Colonic mucosa (tissue), 4 donors: Measurements from ENCODE around the gene PLXNA1. TPM values are rescaled to one million over a fixed set of nuclear protein-coding genes. Genes with fewer than 3 reads are reported as not detected.

Source experiments
- DNase-seq: peaks from one replicate; pipeline ENCODE4 v3.0.0-alpha.2; 2020
- H3K27ac ChIP-seq: fragments of 200-600 bp; one replicate; pipeline ENCODE4 v1.8.0; 2021
- H3K27me3 ChIP-seq: fragments of 200-600 bp; one replicate; pipeline ENCODE4 v1.8.0; 2021
- H3K36me3 ChIP-seq: fragments of 200-600 bp; one replicate; pipeline ENCODE4 v1.8.0; 2021
- H3K4me1 ChIP-seq: fragments of 200-600 bp; one replicate; pipeline ENCODE4 v1.8.0; 2021; ENCODE audit warnings: mild to moderate bottlenecking
- H3K4me3 ChIP-seq: fragments of 200-600 bp; one replicate; pipeline ENCODE4 v1.8.0; 2021
- H3K9ac ChIP-seq, 2 donors: one replicate each; pipeline ENCODE4 v1.7.0; 2013; ENCODE audit warnings: control low read depth in 2 of 2, low read depth in 2 of 2, low read length in 2 of 2
- H3K9me3 ChIP-seq: fragments of 200-600 bp; one replicate; pipeline ENCODE4 v1.8.0; 2021
- intact Hi-C: fragments of 100-400 bp; cut with DNase I; formaldehyde crosslinking; loops from one replicate; pipeline ENCODE4 v1.14.1; 2022
- total RNA-seq, 2 donors: library from RNA; stranded (reverse); fragmentation: NEBNext Ultra II Directional in 1 of 2; extraction: Animal tissue kit (Norgen Biotek cat#: 25700) in 1 of 2; gene quantifications; one replicate each; pipeline ENCODE4 v1.2.1, GENCODE V29; 2021
- TF ChIP-seq, protein P1 (sequence below): fragments of 200-600 bp; IDR thresholded peaks from one replicate; pipeline ENCODE4 v1.8.0; 2022; ENCODE audit warnings: antibody characterized with exemption, mild to moderate bottlenecking
- donor health status: healthy.
- donor health status: DM: no; HTN: no; CAD: no.
- donor health status: DM: no; HTN: no; CAD: no.

Gene PLXNA1
- total RNA-seq, 2 donors from 2014 or later, result 16.0 to 19.3 TPM

- no peaks in the 10 kb centered on the region for H3K36me3 ChIP-seq
- TF ChIP-seq, protein P1, sequence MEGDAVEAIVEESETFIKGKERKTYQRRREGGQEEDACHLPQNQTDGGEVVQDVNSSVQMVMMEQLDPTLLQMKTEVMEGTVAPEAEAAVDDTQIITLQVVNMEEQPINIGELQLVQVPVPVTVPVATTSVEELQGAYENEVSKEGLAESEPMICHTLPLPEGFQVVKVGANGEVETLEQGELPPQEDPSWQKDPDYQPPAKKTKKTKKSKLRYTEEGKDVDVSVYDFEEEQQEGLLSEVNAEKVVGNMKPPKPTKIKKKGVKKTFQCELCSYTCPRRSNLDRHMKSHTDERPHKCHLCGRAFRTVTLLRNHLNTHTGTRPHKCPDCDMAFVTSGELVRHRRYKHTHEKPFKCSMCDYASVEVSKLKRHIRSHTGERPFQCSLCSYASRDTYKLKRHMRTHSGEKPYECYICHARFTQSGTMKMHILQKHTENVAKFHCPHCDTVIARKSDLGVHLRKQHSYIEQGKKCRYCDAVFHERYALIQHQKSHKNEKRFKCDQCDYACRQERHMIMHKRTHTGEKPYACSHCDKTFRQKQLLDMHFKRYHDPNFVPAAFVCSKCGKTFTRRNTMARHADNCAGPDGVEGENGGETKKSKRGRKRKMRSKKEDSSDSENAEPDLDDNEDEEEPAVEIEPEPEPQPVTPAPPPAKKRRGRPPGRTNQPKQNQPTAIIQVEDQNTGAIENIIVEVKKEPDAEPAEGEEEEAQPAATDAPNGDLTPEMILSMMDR, result no peak
- H3K9me3 ChIP-seq, result no peaks in the 10 kb centered on the region
- intact Hi-C loops, result no loop called here
- no peak overlapping the region for H3K27ac ChIP-seq
- no peak overlapping the region for H3K4me3 ChIP-seq
- no peak for DNase-seq
- H3K9ac ChIP-seq, result no peak overlapping the region
- H3K4me1 ChIP-seq, result no peaks in the 10 kb centered on the region
- no peaks in the 10 kb centered on the region for H3K27me3 ChIP-seq
Measured at GRCh38 chr3:127003601-127004280, 20.8 kb downstream of the PLXNA1 start.

- Histone ChIP-seq H3K9me3 (no peaks in the 10 kb centered on the region), H3K36me3 (no peaks in the 10 kb centered on the region), H3K4me1 (no peaks in the 10 kb centered on the region), H3K27ac (no peak overlapping the region), H3K27me3 (no peaks in the 10 kb centered on the region), H3K9ac (no peak overlapping the region), H3K4me3 (no peak overlapping the region)
- no peak for DNase-seq
- intact Hi-C loops, result no loop called here
- TF ChIP-seq, protein P1, result no peak
Measured at GRCh38 chr3:127004641-127005397, 21.9 kb downstream of the PLXNA1 start.

DNA sequence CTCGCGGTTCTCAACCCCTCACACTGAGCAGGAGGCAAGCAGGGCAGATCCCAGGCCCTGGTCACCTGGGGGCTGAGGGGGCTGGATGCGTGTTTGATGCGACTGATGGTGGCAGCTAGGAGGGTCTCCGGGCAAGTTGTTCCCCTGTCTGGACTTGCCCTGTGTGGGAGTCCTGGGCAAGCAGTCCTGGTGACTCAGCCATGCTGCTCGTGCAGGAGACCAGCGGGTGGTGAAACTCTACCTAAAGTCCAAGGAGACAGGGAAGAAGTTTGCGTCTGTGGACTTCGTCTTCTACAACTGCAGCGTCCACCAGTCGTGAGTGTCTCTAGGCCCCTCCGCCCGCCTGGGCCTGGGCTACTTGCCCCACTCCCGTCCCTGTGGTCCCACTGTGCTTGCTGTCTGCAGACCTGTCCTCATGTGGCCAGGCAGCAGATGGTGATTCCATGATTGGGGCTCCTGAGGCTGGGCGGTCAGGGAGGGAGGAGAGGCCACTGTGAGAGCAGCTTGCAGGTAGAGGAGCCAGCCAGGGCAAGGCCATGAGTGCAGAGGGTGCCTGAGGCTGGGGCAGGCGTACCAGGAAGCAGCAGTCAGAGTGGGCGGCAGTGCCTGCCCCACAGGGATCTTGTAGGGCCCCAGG, 23.1 kb downstream of the PLXNA1 start:
- TF ChIP-seq, protein P1, result no peak
- H3K36me3 ChIP-seq, result no peaks in the 10 kb centered on the region
- no peak overlapping the region for H3K4me3 ChIP-seq
- H3K4me1 ChIP-seq, result no peaks in the 10 kb centered on the region
- no peaks in the 10 kb centered on the region for H3K9me3 ChIP-seq
- no peak overlapping the region for H3K27ac ChIP-seq
- H3K9ac ChIP-seq, result no peak overlapping the region
- intact Hi-C loops, result no loop called here
- H3K27me3 ChIP-seq, result no peaks in the 10 kb centered on the region
- DNase-seq, result no peak

DNA sequence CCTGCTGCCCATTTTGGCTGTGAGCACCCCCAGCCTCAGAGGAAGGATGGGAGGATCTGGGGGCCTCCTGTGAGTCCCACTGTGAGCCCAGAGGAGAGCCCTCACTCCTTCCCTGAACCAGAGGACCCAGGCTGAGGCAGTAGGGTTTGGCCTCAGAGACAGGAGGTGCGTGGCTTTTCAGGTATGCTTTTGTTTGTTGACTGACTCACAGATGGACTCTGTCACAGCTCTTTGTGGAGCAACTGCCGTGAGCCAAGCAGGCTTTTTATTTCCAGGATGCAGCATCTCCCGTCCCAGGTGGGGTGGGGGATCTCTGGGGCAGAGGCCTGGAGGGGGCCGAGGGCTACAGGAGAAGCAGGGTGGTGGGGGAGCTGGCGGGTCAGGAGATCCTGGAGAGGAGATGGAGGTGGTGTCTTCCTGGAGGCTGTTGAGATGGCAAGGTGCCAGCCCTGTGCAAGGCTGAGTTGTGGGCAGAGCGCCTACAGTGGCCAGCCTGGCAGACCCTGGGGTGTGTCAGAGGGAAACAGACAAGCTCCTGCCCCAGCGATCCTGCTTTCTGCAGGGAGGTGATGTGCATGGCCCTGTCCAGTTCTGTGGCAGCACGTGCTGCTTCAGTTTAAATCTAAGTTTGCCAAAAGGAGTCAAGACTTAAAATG, 24.0 kb downstream of the PLXNA1 start:
- no peaks in the 10 kb centered on the region for H3K9me3 ChIP-seq
- no peak overlapping the region for H3K4me3 ChIP-seq
- no peaks in the 10 kb centered on the region for H3K27me3 ChIP-seq
- TF ChIP-seq, protein P1, result no peak
- H3K27ac ChIP-seq, result no peak overlapping the region
- H3K4me1 ChIP-seq, result no peaks in the 10 kb centered on the region
- intact Hi-C loops, result no loop called here
- no peaks in the 10 kb centered on the region for H3K36me3 ChIP-seq
- no peak overlapping the region for H3K9ac ChIP-seq
- DNase-seq, result no peak

DNA sequence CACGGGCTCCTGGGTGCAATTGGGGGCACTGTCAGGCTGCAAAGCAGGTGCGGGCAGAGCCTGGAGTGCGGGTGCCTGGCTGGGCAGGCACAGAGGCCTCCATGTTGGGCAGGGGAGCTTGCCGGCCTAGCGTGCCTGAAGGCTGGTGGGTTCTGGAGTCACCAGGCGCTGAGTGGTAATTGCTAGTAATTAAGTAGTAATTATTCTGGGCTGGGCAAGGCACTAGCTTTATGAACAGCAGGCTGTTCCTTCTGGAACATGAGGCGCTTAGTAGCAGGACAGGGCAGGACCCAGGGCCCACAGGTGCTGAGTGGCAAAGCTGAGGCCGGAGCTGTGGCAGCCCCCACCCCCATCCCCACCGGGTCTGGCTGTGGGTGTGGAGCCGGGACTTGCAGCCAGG, 25.3 kb downstream of the PLXNA1 start:
- no peaks in the 10 kb centered on the region for H3K36me3 ChIP-seq
- DNase-seq, result no peak
- H3K27ac ChIP-seq, result no peak overlapping the region
- H3K27me3 ChIP-seq, result no peaks in the 10 kb centered on the region
- intact Hi-C loops, result no loop called here
- no peaks in the 10 kb centered on the region for H3K9me3 ChIP-seq
- no peaks in the 10 kb centered on the region for H3K4me1 ChIP-seq
- H3K9ac ChIP-seq, result no peak overlapping the region
- TF ChIP-seq, protein P1, result no peak
- H3K4me3 ChIP-seq, result no peak overlapping the region
